Bronchial epithelial cell (primary cell): ENCODE measurements around the gene ATP2B2. TPM values are rescaled to one million over a fixed set of nuclear protein-coding genes. Genes with fewer than 3 reads are reported as not detected.

Experiments
- DNase-seq: peaks from one replicate; pipeline ENCODE4 v3.0.0-alpha.2; 2010; ENCODE audit warnings: low read depth
- FAIRE-seq: peaks from 2 replicates; lab custom pipeline; 2011; peaks lifted over from hg19 to GRCh38; lab: Jason Lieb, UNC
- H3K27me3 ChIP-seq: 2 replicates; pipeline ENCODE4 v1.5.1; 2011; ENCODE audit warnings: low read length; ENCODE audit not compliant: control insufficient read depth, insufficient read depth
- H3K36me3 ChIP-seq: 2 replicates; pipeline ENCODE4 v1.5.1; 2011; ENCODE audit warnings: low read length; ENCODE audit not compliant: control insufficient read depth, insufficient read depth
- H3K4me3 ChIP-seq: 2 replicates; pipeline ENCODE4 v1.5.1; 2011; ENCODE audit warnings: mild to moderate bottlenecking, low read depth, low read length, control low read depth
- CTCF ChIP-seq: IDR thresholded peaks from 2 replicates; pipeline ENCODE4 v1.5.1; 2011; ENCODE audit warnings: mild to moderate bottlenecking, moderate library complexity, low read length, control low read depth, inconsistent platforms; ENCODE audit not compliant: insufficient read depth, severe bottlenecking
- total RNA-seq: library from RNA; depleted of rRNA; stranded (reverse); fragments of >200 nt; gene quantifications from 2 replicates; pipeline ENCODE4 v1.2.1, GENCODE V29; 2014

Gene ATP2B2
- total RNA-seq, 1 donor from 2014 or later, result not detected

GRCh38 chr3:10506696-10507095, 1.3 kb upstream of the ATP2B2 start:
- H3K4me3 ChIP-seq, result no peak overlapping the region
- H3K36me3 ChIP-seq, result no peaks in the 10 kb centered on the region
- DNase-seq, result no peak
- FAIRE-seq, result no peak
- peaks cover 17% of the 10 kb centered on the region for H3K27me3 ChIP-seq
- no peak for TF ChIP-seq CTCF

- Histone ChIP-seq H3K36me3 (no peaks in the 10 kb centered on the region), H3K27me3 (peaks cover 17% of the 10 kb centered on the region), H3K4me3 (no peak overlapping the region)
- TF ChIP-seq CTCF, result no peak
- FAIRE-seq (no peak), DNase-seq (no peak)
Measured at GRCh38 chr3:10505791-10506585, 602 bp upstream of the ATP2B2 start.

GRCh38 chr3:10504171-10505049, 976 bp downstream of the ATP2B2 start:
- FAIRE-seq, result no peak
- Histone ChIP-seq H3K36me3 (no peaks in the 10 kb centered on the region), H3K4me3 (no peak overlapping the region), H3K27me3 (peaks cover 17% of the 10 kb centered on the region)
- TF ChIP-seq CTCF, result no peak
- no peak for DNase-seq

- no peak for TF ChIP-seq CTCF
- Histone ChIP-seq H3K27me3 (peaks cover 17% of the 10 kb centered on the region), H3K4me3 (no peak overlapping the region), H3K36me3 (no peaks in the 10 kb centered on the region)
- FAIRE-seq, result no peak
- DNase-seq, result no peak
Measured at GRCh38 chr3:10503217-10503796, 2.1 kb downstream of the ATP2B2 start.

GRCh38 chr3:10502185-10502880, 3.1 kb downstream of the ATP2B2 start:
- H3K27me3 ChIP-seq, result peaks cover 17% of the 10 kb centered on the region
- DNase-seq (no peak), FAIRE-seq (no peak)
- H3K4me3 ChIP-seq, result no peak overlapping the region
- TF ChIP-seq CTCF, result no peak
- H3K36me3 ChIP-seq, result no peaks in the 10 kb centered on the region
